Tibial nerve (tissue), 4 donors: ENCODE data around the gene PRKAB2. TPM values are rescaled to one million over a fixed set of nuclear protein-coding genes. Genes with fewer than 3 reads are reported as not detected.
"Not testable (repeated sequence)": the region's sequence is repeated elsewhere in the genome, so short reads cannot be mapped to it uniquely, and the experiment has no call there.

ENCODE experiments used
- DNase-seq, 2 donors: peaks; one replicate each; pipeline ENCODE4 v3.0.0-alpha.2; 2019; ENCODE audit warnings: low spot score in 2 of 2
- H3K27ac ChIP-seq, 4 donors: fragments of 200-600 bp; sonication (generic) in 3 of 4; one replicate each; pipeline ENCODE4 v1.5.1; 2017 to 2019; ENCODE audit warnings: mild to moderate bottlenecking in 1 of 4
- H3K27me3 ChIP-seq, 2 donors: fragments of 200-600 bp; sonication (generic) in 1 of 2; one replicate each; pipeline versions ENCODE4 v1.5.1 to v1.6.0; 2017 to 2019
- H3K36me3 ChIP-seq, 3 donors: fragments of 200-600 bp; sonication (generic); one replicate each; pipeline ENCODE4 v1.5.1; 2018 to 2019
- H3K4me1 ChIP-seq, 4 donors: fragments of 200-600 bp; sonication (generic) in 3 of 4; one replicate each; pipeline ENCODE4 v1.5.1; 2017 to 2019
- H3K4me3 ChIP-seq, 4 donors: fragments of 200-600 bp; sonication (generic) in 3 of 4; one replicate each; pipeline ENCODE4 v1.5.1; 2017 to 2019; ENCODE audit warnings: mild to moderate bottlenecking in 1 of 4, moderate library complexity in 1 of 4
- H3K9me3 ChIP-seq, 4 donors: fragments of 200-600 bp; sonication (generic) in 3 of 4; one replicate each; pipeline ENCODE4 v1.5.1; 2017 to 2019
- CTCF ChIP-seq, 5 experiments: fragments of 200-600 bp in 3 of 5; fragments of 450-650 bp in 2 of 5; sonication (generic) in 3 of 5; IDR thresholded peaks; one replicate each; pipeline ENCODE4 v1.5.1; 2016 to 2019; ENCODE audit warnings: antibody characterized with exemption in 5 of 5, mild to moderate bottlenecking in 3 of 5, moderate library complexity in 2 of 5
- EP300 ChIP-seq, 2 donors: sonication (generic); formaldehyde crosslinking; IDR thresholded peaks; one replicate each; pipeline ENCODE4 v1.6.1; 2017; ENCODE audit warnings: antibody characterized with exemption in 2 of 2, mild to moderate bottlenecking in 1 of 2
- POLR2A ChIP-seq, 2 donors: fragments of 450-650 bp; IDR thresholded peaks; one replicate each; pipeline ENCODE4 v1.6.1; 2017; ENCODE audit warnings: antibody characterized with exemption in 2 of 2, mild to moderate bottlenecking in 2 of 2, moderate library complexity in 2 of 2
- WGBS, 2 donors: methylation state at CpG; one replicate each; pipeline ENCODE4 v1.1.5; 2018; 5-methylcytosine and 5-hydroxymethylcytosine counted together
- total RNA-seq, 4 donors: library from RNA; depleted of rRNA; stranded (reverse); fragments of >200 nt; gene quantifications; one replicate each; pipeline ENCODE4 v1.1.0, GENCODE V29; 2016

Gene PRKAB2
- total RNA-seq, 4 donors from 2014 or later, result 12.6 to 23.4 (median 15.1) TPM

GRCh38 chr1:147201786-147202185, 29.5 kb upstream of the PRKAB2 start:
- no peaks in the 10 kb centered on the region for H3K9me3 ChIP-seq
- no peak overlapping the region for H3K27ac ChIP-seq
- 97 to 98% methylated on average over 1 of the region's 1 CpG for WGBS, 2 donors
- no peaks in the 10 kb centered on the region for H3K27me3 ChIP-seq
- DNase-seq, result no peak
- no peak for TF ChIP-seq POLR2A (IDR thresholded peaks at IDR 0.05)
- TF ChIP-seq EP300 (IDR thresholded peaks at IDR 0.05), result no peak
- TF ChIP-seq CTCF (IDR thresholded peaks at IDR 0.05), result no peak
- no peak overlapping the region for H3K4me3 ChIP-seq
- H3K36me3 ChIP-seq, result peaks cover 0 to 8% (median 0%) of the 10 kb centered on the region in 3 donors
- no peaks in the 10 kb centered on the region for H3K4me1 ChIP-seq

GRCh38 chr1:147201276-147201675, 29.0 kb upstream of the PRKAB2 start:
- no peak for DNase-seq
- 84 to 87% methylated on average over 4 of the region's 4 CpGs for WGBS, 2 donors
- TF ChIP-seq EP300 (IDR thresholded peaks at IDR 0.05) (no peak), POLR2A (IDR thresholded peaks at IDR 0.05) (no peak), CTCF (IDR thresholded peaks at IDR 0.05) (no peak)

GRCh38 chr1:147197324-147197723, 25.1 kb upstream of the PRKAB2 start:
- not testable (repeated sequence) for H3K4me1 ChIP-seq, H3K27ac ChIP-seq, DNase-seq, H3K27me3 ChIP-seq, H3K36me3 ChIP-seq, H3K9me3 ChIP-seq, H3K4me3 ChIP-seq
- 72 to 77% methylated on average over 3 of the region's 3 CpGs for WGBS, 2 donors

More at GRCh38 chr1:147201276-147201675, 29.0 kb upstream of the PRKAB2 start:
- Histone ChIP-seq H3K4me3 (no peak overlapping the region), H3K4me1 (no peaks in the 10 kb centered on the region), H3K36me3 (peaks cover 0 to 8% (median 0%) of the 10 kb centered on the region in 3 donors), H3K27ac (no peak overlapping the region), H3K27me3 (no peaks in the 10 kb centered on the region), H3K9me3 (no peaks in the 10 kb centered on the region)

- Histone ChIP-seq H3K36me3 (no peaks in the 10 kb centered on the region), H3K4me3 (no peak overlapping the region), H3K27me3 (no peaks in the 10 kb centered on the region), H3K9me3 (peaks cover 0 to 8% (median 0%) of the 10 kb centered on the region in 4 donors), H3K27ac (no peak overlapping the region), H3K4me1 (no peaks in the 10 kb centered on the region)
- 76 to 98% methylated on average over 2 of the region's 2 CpGs for WGBS, 2 donors
- TF ChIP-seq CTCF (IDR thresholded peaks at IDR 0.05) (no peak), POLR2A (IDR thresholded peaks at IDR 0.05) (no peak), EP300 (IDR thresholded peaks at IDR 0.05) (no peak)
- no peak for DNase-seq
Observed at GRCh38 chr1:147189514-147189913, 17.2 kb upstream of the PRKAB2 start.

GRCh38 chr1:147185432-147185831, 13.2 kb upstream of the PRKAB2 start:
- H3K4me3 ChIP-seq, result no peak overlapping the region
- WGBS, 2 donors, result 78 to 84% methylated on average over 2 of the region's 2 CpGs
- no peak overlapping the region for H3K27ac ChIP-seq
- no peaks in the 10 kb centered on the region for H3K4me1 ChIP-seq
- TF ChIP-seq EP300 (IDR thresholded peaks at IDR 0.05) (no peak), POLR2A (IDR thresholded peaks at IDR 0.05) (no peak)
- no peaks in the 10 kb centered on the region for H3K36me3 ChIP-seq
- no peaks in the 10 kb centered on the region for H3K9me3 ChIP-seq
- no peak for DNase-seq
- H3K27me3 ChIP-seq, result no peaks in the 10 kb centered on the region

GRCh38 chr1:147177611-147178380, 5.5 kb upstream of the PRKAB2 start:
- DNase-seq, result no peak
- peaks cover 0 to 3% (median 0%) of the 10 kb centered on the region in 4 donors for H3K9me3 ChIP-seq
- H3K27ac ChIP-seq, result peak overlapping the region in 1 of 4 donors; percentile 61
- H3K4me1 ChIP-seq, result peaks cover 0 to 15% (median 5%) of the 10 kb centered on the region in 4 donors
- WGBS, 2 donors, result 19 to 26% methylated on average over 33 to 36 of the region's 36 CpGs
- H3K36me3 ChIP-seq, result peaks cover 0 to 16% (median 2%) of the 10 kb centered on the region in 3 donors
- H3K4me3 ChIP-seq, result peak overlapping the region in 1 of 4 donors; percentile 30
- H3K27me3 ChIP-seq, result no peaks in the 10 kb centered on the region
- no peak for TF ChIP-seq POLR2A (IDR thresholded peaks at IDR 0.05)
- TF ChIP-seq EP300 (IDR thresholded peaks at IDR 0.05), result no peak
- no peak for TF ChIP-seq CTCF (IDR thresholded peaks at IDR 0.05)
